HCT116 (cell line): ENCODE results near the gene DIP2C. TPM values are rescaled to one million over a fixed set of nuclear protein-coding genes. Genes with fewer than 3 reads are reported as not detected.

ENCODE experiments used
- ATAC-seq: fragments of 200-7000 bp; cut with Tn5 transposase; 2 replicates; pipeline ENCODE4 v1.9.1; 2020; ENCODE audit warnings: mild to moderate bottlenecking, moderate library complexity
- BruUV-seq: library from RNA; stranded (reverse); fragments of 400-500 nt; replicated peaks from 2 replicates; lab custom pipeline; 2021; lab: Mats Ljungman, UMichigan
- CTCF ChIA-PET: fragments of 300-600 bp; sonication (Branson Sonifier 250); formaldehyde crosslinking; loops from one replicate; lab custom pipeline; 2021; ENCODE audit warnings: antibody characterized with exemption; lab: Charles Lee
- POLR2A ChIA-PET: fragments of 300-600, 350-600 bp; sonication (Branson Sonifier 250); formaldehyde crosslinking; loops from one replicate; lab custom pipeline; 2021; ENCODE audit warnings: antibody characterized with exemption; lab: Charles Lee
- RAD21 ChIA-PET, 2 experiments: fragments of 300-600 bp; sonication (Branson Sonifier 250); formaldehyde crosslinking; loops; one replicate each; lab custom pipeline; 2023; ENCODE audit warnings: low total read pairs in 2 of 2; ENCODE audit not compliant: uncharacterized antibody in 2 of 2, unreplicated experiment in 2 of 2, low non-redundant PET in 1 of 2; lab: Charles Lee
- DNase-seq: peaks from one replicate; pipeline ENCODE4 v3.0.0-alpha.2; 2010; ENCODE audit warnings: low read depth, low spot score
- H2AFZ ChIP-seq: fragments of 200-600 bp; shearing (Covaris generic), sonication (generic); 2 replicates; pipeline ENCODE4 v1.6.1; 2017; ENCODE audit warnings: low read depth, mixed run types, mixed read lengths, antibody characterized with exemption, low read length; ENCODE audit not compliant: poor library complexity, severe bottlenecking
- H3K27ac ChIP-seq: 2 replicates; pipeline ENCODE4 v1.5.1; 2012; ENCODE audit warnings: low read depth, low read length
- H3K27me3 ChIP-seq: fragments of 200-600 bp; sonication (generic); 2 replicates; pipeline ENCODE4 v1.6.1; 2016; ENCODE audit warnings: mixed run types, low read length, mixed read lengths; ENCODE audit not compliant: insufficient read depth
- H3K36me3 ChIP-seq, 2 experiments: fragments of 200-500 bp in 1 of 2; fragments of 200-600 bp in 1 of 2; sonication (Bioruptor generic) in 1 of 2; sonication (generic) in 1 of 2; 2 replicates each; pipeline versions ENCODE4 v1.5.1 to v1.6.1; 2014 to 2016; ENCODE audit warnings: low read length in 2 of 2, inconsistent platforms in 1 of 2, mixed read lengths in 1 of 2, mixed run types in 1 of 2; ENCODE audit not compliant: insufficient read depth in 2 of 2, control insufficient read depth in 1 of 2
- H3K4me1 ChIP-seq, 2 experiments: fragments of 200-600 bp in 1 of 2; sonication (generic) in 1 of 2; 2 replicates each; pipeline versions ENCODE4 v1.5.1 to v1.6.1; 2012 to 2017; ENCODE audit warnings: low read length in 2 of 2, inconsistent platforms in 1 of 2, mild to moderate bottlenecking in 1 of 2, mixed read lengths in 1 of 2, mixed run types in 1 of 2, moderate library complexity in 1 of 2; ENCODE audit not compliant: insufficient read depth in 2 of 2, control insufficient read depth in 1 of 2
- H3K4me2 ChIP-seq: fragments of 200-600 bp; sonication (generic); 2 replicates; pipeline ENCODE4 v1.6.1; 2017; ENCODE audit warnings: mixed run types, low read length, mixed read lengths
- H3K4me3 ChIP-seq, 2 experiments: fragments of 200-600 bp in 1 of 2; sonication (generic) in 1 of 2; replicated peaks in 1 of 2; 2 replicates each; pipeline ENCODE4 v1.5.1; 2011 to 2016; ENCODE audit warnings: low read length in 2 of 2, control low read depth in 1 of 2, low read depth in 1 of 2, mild to moderate bottlenecking in 1 of 2, mixed read lengths in 1 of 2, mixed run types in 1 of 2
- H3K79me2 ChIP-seq: fragments of 200-600 bp; sonication (generic); 2 replicates; pipeline ENCODE4 v1.6.1; 2017; ENCODE audit warnings: mild to moderate bottlenecking, mixed run types, low read length, moderate library complexity, mixed read lengths; ENCODE audit not compliant: insufficient read depth
- H3K9ac ChIP-seq: fragments of 200-600 bp; sonication (generic); 2 replicates; pipeline ENCODE4 v1.6.1; 2016; ENCODE audit warnings: low read length, mixed read lengths
- H3K9me2 ChIP-seq: fragments of 200-600 bp; sonication (generic), shearing (Covaris generic); 2 replicates; pipeline ENCODE4 v1.6.1; 2017; ENCODE audit warnings: mixed run types, mild to moderate bottlenecking, moderate library complexity; ENCODE audit not compliant: insufficient read depth
- H3K9me3 ChIP-seq, 2 experiments: fragments of 200-500 bp in 1 of 2; fragments of 200-600 bp in 1 of 2; sonication (Bioruptor generic) in 1 of 2; sonication (generic) in 1 of 2; 2 replicates each; pipeline ENCODE4 v1.6.1; 2014 to 2017; ENCODE audit warnings: low read length in 2 of 2, mixed read lengths in 2 of 2, inconsistent platforms in 1 of 2, low read depth in 1 of 2, mild to moderate bottlenecking in 1 of 2, mixed run types in 1 of 2, moderate library complexity in 1 of 2; ENCODE audit not compliant: control insufficient read depth in 1 of 2, insufficient read depth in 1 of 2
- H4K20me1 ChIP-seq: fragments of 200-600 bp; sonication (generic), shearing (Covaris generic); 2 replicates; pipeline ENCODE4 v1.6.1; 2017; ENCODE audit warnings: mixed run types, mild to moderate bottlenecking, moderate library complexity; ENCODE audit not compliant: insufficient read depth
- ATF3 ChIP-seq: IDR thresholded peaks from 2 replicates; pipeline ENCODE4 v1.6.1; 2012
- CBX3 ChIP-seq: IDR thresholded peaks from 2 replicates; pipeline ENCODE4 v1.6.1; 2012; ENCODE audit warnings: low read depth
- CEBPB ChIP-seq: IDR thresholded peaks from 2 replicates; pipeline ENCODE4 v1.6.1; 2012; ENCODE audit warnings: low read depth
- CTCF ChIP-seq, 3 experiments: fragments of 200-600 bp in 1 of 3; sonication (generic) in 1 of 3; IDR thresholded peaks in 2 of 3; conservative IDR thresholded peaks in 1 of 3; 2 replicates each; pipeline ENCODE4 v1.5.1; 2012 to 2017; ENCODE audit warnings: low read depth in 2 of 3, low read length in 2 of 3, antibody characterized with exemption in 1 of 3, borderline replicate concordance in 1 of 3, control low read depth in 1 of 3, mild to moderate bottlenecking in 1 of 3, mixed read lengths in 1 of 3, mixed run types in 1 of 3, moderate library complexity in 1 of 3; ENCODE audit not compliant: insufficient read depth in 1 of 3
- EGR1 ChIP-seq: IDR thresholded peaks from 2 replicates; pipeline ENCODE4 v1.6.1; 2012; ENCODE audit warnings: low read depth
- ELF1 ChIP-seq: IDR thresholded peaks from 2 replicates; pipeline ENCODE4 v1.6.1; 2012; ENCODE audit warnings: low read depth, borderline replicate concordance
- EZH2phosphoT487 ChIP-seq: fragments of 200-600 bp; IDR thresholded peaks from 2 replicates; pipeline ENCODE4 v1.6.1; 2018; ENCODE audit warnings: antibody characterized with exemption, borderline replicate concordance
- JUND ChIP-seq: IDR thresholded peaks from 2 replicates; pipeline ENCODE4 v1.6.1; 2012
- MAX ChIP-seq: IDR thresholded peaks from 2 replicates; pipeline ENCODE4 v1.6.1; 2012
- POLR2A ChIP-seq: IDR thresholded peaks from 2 replicates; pipeline ENCODE4 v1.7.0; 2011; ENCODE audit warnings: borderline replicate concordance; ENCODE audit not compliant: insufficient read depth, insufficient read length; ENCODE audit errors: extremely low read depth
- POLR2AphosphoS5 ChIP-seq: IDR thresholded peaks from 2 replicates; pipeline ENCODE4 v1.6.1; 2011; ENCODE audit warnings: mild to moderate bottlenecking, low read depth, low read length, moderate library complexity
- RAD21 ChIP-seq: IDR thresholded peaks from 2 replicates; pipeline ENCODE4 v1.6.1; 2012; ENCODE audit warnings: low read depth, mild to moderate bottlenecking
- REST ChIP-seq: IDR thresholded peaks from 2 replicates; pipeline ENCODE4 v1.6.1; 2012; ENCODE audit warnings: low read depth
- SIN3A ChIP-seq: IDR thresholded peaks from 2 replicates; pipeline ENCODE4 v1.6.1; 2012; ENCODE audit warnings: low read depth
- SP1 ChIP-seq: IDR thresholded peaks from 2 replicates; pipeline ENCODE4 v1.6.1; 2012; ENCODE audit warnings: low read depth
- SRF ChIP-seq: IDR thresholded peaks from 2 replicates; pipeline ENCODE4 v1.6.1; 2012; ENCODE audit warnings: low read depth
- TCF7L2 ChIP-seq: IDR thresholded peaks from 2 replicates; pipeline ENCODE4 v1.7.0; 2011; ENCODE audit warnings: borderline replicate concordance, inconsistent platforms; ENCODE audit not compliant: insufficient read depth, insufficient read length; ENCODE audit errors: extremely low read depth
- YY1 ChIP-seq: IDR thresholded peaks from 2 replicates; pipeline ENCODE4 v1.6.1; 2011; ENCODE audit warnings: low read length, low read depth, moderate library complexity, mild to moderate bottlenecking; ENCODE audit not compliant: insufficient replicate concordance; ENCODE audit errors: extremely low read depth
- ZBTB33 ChIP-seq: IDR thresholded peaks from 2 replicates; pipeline ENCODE4 v1.6.1; 2011; ENCODE audit warnings: mild to moderate bottlenecking, low read length, moderate library complexity; ENCODE audit not compliant: insufficient replicate concordance; ENCODE audit errors: extremely low read depth
- ZFX ChIP-seq: fragments of 450-650 bp; IDR thresholded peaks from 2 replicates; pipeline ENCODE4 v1.6.1; 2017
- intact Hi-C: fragments of 100-400 bp; cut with micrococcal nuclease; formaldehyde crosslinking; loops from 2 replicates; pipeline ENCODE4 v1.10.0; 2022
- total RNA-seq: library from RNA; stranded (reverse); gene quantifications from one replicate; pipeline ENCODE4 v1.2.1, GENCODE V29; 2021; ENCODE audit not compliant: unreplicated experiment

DIP2C gene
- total RNA-seq, 1 experiment from 2014 or later, result 15.4 TPM

- H3K27me3 ChIP-seq, result no peaks in the 10 kb centered on the region
- H3K4me2 ChIP-seq, result no peak overlapping the region
- no peak for TF ChIP-seq ZFX
- TF ChIP-seq JUND, result no peak
- no peak for TF ChIP-seq SIN3A
- TF ChIP-seq CEBPB, result no peak
- no peak for TF ChIP-seq CTCF (IDR thresholded peaks at IDR 0.05 in 2 of 3, conservative IDR thresholded peaks at IDR 0.05 in 1 of 3; ENCODE audit: borderline replicate concordance in 1 of 3, insufficient read depth in 1 of 3, low read depth in 2 of 3, low read length in 2 of 3)
- no peak for TF ChIP-seq EZH2phosphoT487
- TF ChIP-seq ATF3, result no peak
- TF ChIP-seq CBX3, result no peak
- no peak for TF ChIP-seq SP1
- no peak for TF ChIP-seq YY1
- TF ChIP-seq TCF7L2, result no peak
- TF ChIP-seq EGR1, result no peak
- TF ChIP-seq ZBTB33, result no peak
- no peak for TF ChIP-seq RAD21
- no peak for TF ChIP-seq ELF1
- TF ChIP-seq SRF, result no peak
- no peak for TF ChIP-seq MAX
- no peak for TF ChIP-seq POLR2A
- TF ChIP-seq REST, result no peak
- no peak for TF ChIP-seq POLR2AphosphoS5
- TF ChIP-seq, all 23 proteins: peak for 0
- CTCF ChIA-PET, result no interaction called here
- Histone ChIP-seq H3K9me2 (no peaks in the 10 kb centered on the region), H3K4me1 (no peaks in the 10 kb centered on the region), H3K27ac (no peak overlapping the region), H4K20me1 (no peaks in the 10 kb centered on the region), H3K79me2 (no peaks in the 10 kb centered on the region), H3K9ac (no peak overlapping the region), H3K9me3 (no peaks in the 10 kb centered on the region), H3K4me3 (no peak overlapping the region), H3K36me3 (peaks cover 2 to 8% of the 10 kb centered on the region in 2 experiments; a peak in 2 of 4 replicates), H2AFZ (no peak overlapping the region)
- POLR2A ChIA-PET, result no interaction called here
- ATAC-seq (no peak), DNase-seq (no peak)
- RAD21 ChIA-PET, result no interaction called here
- no TSS peak for BruUV-seq
- intact Hi-C loops, result no loop called here
Measured at GRCh38 chr10:389836-390448, 299.5 kb downstream of the DIP2C start.
